Activated CD4-positive, alpha-beta memory T cell treated with anti-CD3 and anti-CD28 coated beads for 36 hours (primary cell): ENCODE results near the gene COX14. TPM values are rescaled to one million over a fixed set of nuclear protein-coding genes. Genes with fewer than 3 reads are reported as not detected.

Experiments
- CTCF ChIA-PET: fragments of 350-600 bp; sonication (Branson Sonifier 250); formaldehyde crosslinking; loops from one replicate; lab custom pipeline; 2021; ENCODE audit warnings: antibody characterized with exemption, inconsistent platforms; lab: Charles Lee
- POLR2A ChIA-PET: fragments of 350-600 bp; sonication (Branson Sonifier 250); formaldehyde crosslinking; loops from one replicate; lab custom pipeline; 2021; ENCODE audit warnings: antibody characterized with exemption; lab: Charles Lee
- DNase-seq: peaks from one replicate; pipeline ENCODE4 v3.0.0-alpha.2; 2020
- H3K27ac Mint-ChIP-seq: one replicate; pipeline ENCODE4 v1.8.0; 2021; ENCODE audit warnings: mixed read lengths
- H3K27me3 Mint-ChIP-seq: one replicate; pipeline ENCODE4 v1.8.0; 2021; ENCODE audit warnings: mixed read lengths
- H3K36me3 Mint-ChIP-seq: one replicate; pipeline ENCODE4 v1.8.0; 2021; ENCODE audit warnings: mixed read lengths
- H3K4me1 Mint-ChIP-seq: one replicate; pipeline ENCODE4 v1.8.0; 2021; ENCODE audit warnings: low read depth, mixed read lengths
- H3K4me3 Mint-ChIP-seq: one replicate; pipeline ENCODE4 v1.8.0; 2021; ENCODE audit warnings: mild to moderate bottlenecking, mixed read lengths
- H3K9me3 Mint-ChIP-seq: one replicate; pipeline ENCODE4 v1.8.0; 2021; ENCODE audit warnings: mixed read lengths
- intact Hi-C: fragments of 100-400 bp; cut with micrococcal nuclease; formaldehyde crosslinking; loops from one replicate; pipeline ENCODE4 v1.15.1; 2023
- total RNA-seq, 2 experiments: library from RNA; stranded (reverse); gene quantifications; one replicate each; pipeline ENCODE4 v1.2.3, GENCODE V29; 2021

COX14 gene
- total RNA-seq, 2 experiments from 2014 or later, result 46.1 to 48.7 TPM

GRCh38 chr12:50157259-50157658, 45.2 kb downstream of the COX14 start:
- Mint-ChIP-seq H3K4me3 (no peak overlapping the region), H3K27me3 (no peaks in the 10 kb centered on the region), H3K27ac (peak overlapping the region; percentile 64), H3K36me3 (peaks cover 13% of the 10 kb centered on the region), H3K4me1 (peaks cover 34% of the 10 kb centered on the region), H3K9me3 (no peaks in the 10 kb centered on the region)
- no peak for DNase-seq
- CTCF ChIA-PET, result interaction anchor here (0.6 to 2.5 kb wide), 5 partner anchors 19 to 69 kb away, joined by 4 to 13 read pairs (median 7); partner anchors contain the start of gene COX14
- intact Hi-C loops, result no loop called here
- POLR2A ChIA-PET, result interaction anchor here (1.8 kb wide), 1 partner anchor 9 kb away, joined by 14 read pairs; the partner anchor contains the start of gene CERS5

- H3K27me3 Mint-ChIP-seq, result no peaks in the 10 kb centered on the region
- no peak for DNase-seq
- peaks cover 50% of the 10 kb centered on the region for H3K4me1 Mint-ChIP-seq
- peaks cover 15% of the 10 kb centered on the region for H3K36me3 Mint-ChIP-seq
- CTCF ChIA-PET, result interaction anchor here (0.9 to 1.2 kb wide), 2 partner anchors 15 to 86 kb away, joined by 3 read pairs; no protein-coding TSS in a partner anchor
- intact Hi-C loops, result no loop called here
- no peak overlapping the region for H3K4me3 Mint-ChIP-seq
- POLR2A ChIA-PET, result no interaction called here
- no peak overlapping the region for H3K27ac Mint-ChIP-seq
- no peaks in the 10 kb centered on the region for H3K9me3 Mint-ChIP-seq
Observed at GRCh38 chr12:50160643-50161042, 48.6 kb downstream of the COX14 start.

GRCh38 chr12:50162230-50162629, 50.2 kb downstream of the COX14 start:
- H3K9me3 Mint-ChIP-seq, result no peaks in the 10 kb centered on the region
- DNase-seq, result no peak
- H3K27me3 Mint-ChIP-seq, result no peaks in the 10 kb centered on the region
- intact Hi-C loops, result no loop called here
- no peak overlapping the region for H3K27ac Mint-ChIP-seq
- H3K4me1 Mint-ChIP-seq, result peaks cover 49% of the 10 kb centered on the region
- POLR2A ChIA-PET, result no interaction called here
- no peak overlapping the region for H3K4me3 Mint-ChIP-seq
- H3K36me3 Mint-ChIP-seq, result peaks cover 18% of the 10 kb centered on the region
- CTCF ChIA-PET, result interaction anchor here (1.0 kb wide), 1 partner anchor 93 kb away, joined by 4 read pairs; no protein-coding TSS in a partner anchor

GRCh38 chr12:50164963-50165362, 52.9 kb downstream of the COX14 start:
- peaks cover 11% of the 10 kb centered on the region for H3K36me3 Mint-ChIP-seq
- H3K27ac Mint-ChIP-seq, result no peak overlapping the region
- H3K27me3 Mint-ChIP-seq, result no peaks in the 10 kb centered on the region
- peak overlapping the region; percentile 0 for H3K4me3 Mint-ChIP-seq
- peaks cover 40% of the 10 kb centered on the region for H3K4me1 Mint-ChIP-seq
- no peak for DNase-seq
- no peaks in the 10 kb centered on the region for H3K9me3 Mint-ChIP-seq
- CTCF ChIA-PET, result interaction anchor here (1.2 to 3.3 kb wide), 2 partner anchors 11 to 33 kb away, joined by 3 to 30 read pairs; no protein-coding TSS in a partner anchor
- intact Hi-C loops, result no loop called here
- POLR2A ChIA-PET, result interaction anchor here (3.0 kb wide), 1 partner anchor 53 kb away, joined by 34 read pairs; the partner anchor contains the start of gene COX14

- ChIA-PET POLR2A (interaction anchor here (0.6 to 3.0 kb wide), 10 partner anchors 9 to 283 kb away, joined by 3 to 34 read pairs (median 4); partner anchors contain the start of genes COX14 and SMARCD1), CTCF (interaction anchor here (0.8 to 3.3 kb wide), 12 partner anchors 9 to 200 kb away, joined by 3 to 30 read pairs (median 5); partner anchors contain the start of genes COX14 and SMARCD1)
- Mint-ChIP-seq H3K9me3 (no peaks in the 10 kb centered on the region), H3K4me1 (peaks cover 29% of the 10 kb centered on the region), H3K36me3 (peaks cover 9% of the 10 kb centered on the region), H3K27ac (peak overlapping the region; percentile 94), H3K4me3 (peak overlapping the region; percentile 84), H3K27me3 (no peaks in the 10 kb centered on the region)
- intact Hi-C loops, result loop anchor here (1.0 kb wide), 3 partner anchors 21 to 81 kb away; partner anchors contain the start of genes COX14 and SMARCD1
- peak; percentile 83 for DNase-seq
Observed at GRCh38 chr12:50166799-50167048, 54.7 kb downstream of the COX14 start.

GRCh38 chr12:50167049-50167828, 55.2 kb downstream of the COX14 start, which contains the start of gene CERS5:
Gene CERS5, minus strand, starts transcription at chr12:50167369. Its CDS starts 72 bp downstream, at chr12:50167297.
- peaks cover 28% of the 10 kb centered on the region for H3K4me1 Mint-ChIP-seq
- intact Hi-C loops, result loop anchor here (1.0 kb wide), 3 partner anchors 20 to 82 kb away; partner anchors contain the start of genes COX14 and SMARCD1
- peak within 1 kb of the TSS; percentile 94 for H3K27ac Mint-ChIP-seq
- H3K4me3 Mint-ChIP-seq, result peak within 1 kb of the TSS; percentile 84
- DNase-seq, result peak; percentile 99
- H3K36me3 Mint-ChIP-seq, result peaks cover 9% of the 10 kb centered on the region
- H3K9me3 Mint-ChIP-seq, result no peaks in the 10 kb centered on the region
- ChIA-PET CTCF (interaction anchor here (1.0 to 3.3 kb wide), 12 partner anchors 9 to 200 kb away, joined by 3 to 30 read pairs (median 5); partner anchors contain the start of genes COX14 and SMARCD1), POLR2A (interaction anchor here (0.5 to 3.0 kb wide), 12 partner anchors 9 to 282 kb away, joined by 3 to 34 read pairs (median 4); partner anchors contain the start of genes COX14, RACGAP1 and SMARCD1)
- no peaks in the 10 kb centered on the region for H3K27me3 Mint-ChIP-seq

Other genes with a start within 250 kb of the COX14 start
- 1 to 10 TPM; 1.7 to 2.1 TPM for gene FAIM2, start 208.3 kb upstream of the COX14 start, total RNA-seq
- gene AQP2, start 161.5 kb upstream of the COX14 start, total RNA-seq, result not detected
- gene AQP5, start 150.4 kb upstream of the COX14 start, total RNA-seq, result not detected
- not detected for gene AQP6, start 139.3 kb upstream of the COX14 start, total RNA-seq
- gene RACGAP1, start 86.7 kb upstream of the COX14 start, total RNA-seq, result 100 to 1,000 TPM; 145 to 152 TPM
- gene ASIC1, start 54.6 kb upstream of the COX14 start, total RNA-seq, result 1 to 10 TPM; 1.1 to 1.6 TPM
- gene SMARCD1, start 26.9 kb upstream of the COX14 start, total RNA-seq, result 10 to 100 TPM; 56.1 to 56.3 TPM
- gene GPD1, start 8.2 kb upstream of the COX14 start, total RNA-seq, result under 1 TPM; 0.10 to 0.34 TPM
- gene CERS5, start 55.1 kb downstream of the COX14 start, total RNA-seq, result 10 to 100 TPM; 59.5 to 63.0 TPM
- 100 to 1,000 TPM; 115 to 117 TPM for gene LIMA1, start 171.3 kb downstream of the COX14 start, total RNA-seq